Mesenchymal stem cell (in vitro differentiated cells and primary cell): ENCODE measurements around the gene FPR2.

Source experiments
- DNase-seq: peaks from one replicate; pipeline ENCODE4 v3.0.0-alpha.2; 2013
- H2AFZ ChIP-seq: one replicate; pipeline ENCODE4 v1.6.1; 2013; ENCODE audit warnings: low read depth, mild to moderate bottlenecking, control low read depth, inconsistent platforms, low read length, moderate library complexity
- H2AK5ac ChIP-seq: 2 replicates; pipeline ENCODE4 v1.6.1; 2013; ENCODE audit warnings: low read length, moderate library complexity, mild to moderate bottlenecking, inconsistent platforms; ENCODE audit not compliant: severe bottlenecking
- H2BK120ac ChIP-seq: one replicate; pipeline ENCODE4 v1.6.1; 2013; ENCODE audit warnings: low read depth, mild to moderate bottlenecking, inconsistent platforms, low read length, moderate library complexity
- H2BK12ac ChIP-seq, 2 experiments: one replicate each; pipeline ENCODE4 v1.6.1; 2013; ENCODE audit warnings: inconsistent platforms in 2 of 2, low read length in 2 of 2, mild to moderate bottlenecking in 2 of 2, moderate library complexity in 2 of 2, control low read depth in 1 of 2
- H2BK15ac ChIP-seq: one replicate; pipeline ENCODE4 v1.6.1; 2013; ENCODE audit warnings: mild to moderate bottlenecking, low read depth, inconsistent platforms; ENCODE audit not compliant: poor library complexity, severe bottlenecking
- H2BK5ac ChIP-seq: 2 replicates; pipeline ENCODE4 v1.6.1; 2013; ENCODE audit warnings: low read depth, mild to moderate bottlenecking, low read length, control low read depth, inconsistent platforms; ENCODE audit not compliant: poor library complexity, severe bottlenecking
- H3K14ac ChIP-seq, 2 experiments: one replicate each; pipeline ENCODE4 v1.6.1; 2013; ENCODE audit warnings: inconsistent platforms in 2 of 2, low read length in 2 of 2, control low read depth in 1 of 2, mild to moderate bottlenecking in 1 of 2, moderate library complexity in 1 of 2
- H3K18ac ChIP-seq, 2 experiments: one replicate each; pipeline ENCODE4 v1.6.1; 2013; ENCODE audit warnings: inconsistent platforms in 2 of 2, low read length in 2 of 2, control low read depth in 1 of 2, low read depth in 1 of 2, mild to moderate bottlenecking in 1 of 2
- H3K23ac ChIP-seq, 2 experiments: one replicate each; pipeline ENCODE4 v1.6.1; 2013; ENCODE audit warnings: inconsistent platforms in 2 of 2, low read length in 2 of 2, mild to moderate bottlenecking in 2 of 2, moderate library complexity in 2 of 2, control low read depth in 1 of 2
- H3K27ac ChIP-seq: 2 replicates; pipeline ENCODE4 v1.5.1; 2013; ENCODE audit warnings: mild to moderate bottlenecking, moderate library complexity, low read length, control low read depth, inconsistent platforms; ENCODE audit not compliant: poor library complexity, severe bottlenecking
- H3K27me3 ChIP-seq, 2 experiments: 2 replicates each; pipeline versions ENCODE4 v1.6.1 to v1.7.0; 2013; ENCODE audit warnings: low read length in 2 of 2, mild to moderate bottlenecking in 2 of 2, moderate library complexity in 2 of 2, control low read depth in 1 of 2, inconsistent platforms in 1 of 2; ENCODE audit not compliant: control insufficient read depth in 1 of 2, insufficient read depth in 1 of 2
- H3K36me3 ChIP-seq, 2 experiments: 2 replicates each; pipeline versions ENCODE4 v1.6.1 to v1.7.0; 2013; ENCODE audit warnings: low read length in 2 of 2, control low read depth in 1 of 2, inconsistent platforms in 1 of 2, low read depth in 1 of 2, mild to moderate bottlenecking in 1 of 2; ENCODE audit not compliant: insufficient read depth in 2 of 2, control insufficient read depth in 1 of 2
- H3K4ac ChIP-seq, 2 experiments: one replicate each; pipeline ENCODE4 v1.6.1; 2013; ENCODE audit warnings: inconsistent platforms in 2 of 2, low read length in 2 of 2, mild to moderate bottlenecking in 2 of 2, moderate library complexity in 2 of 2, control low read depth in 1 of 2, low read depth in 1 of 2
- H3K4me1 ChIP-seq: 2 replicates; pipeline ENCODE4 v1.6.1; 2013; ENCODE audit warnings: low read depth, low read length, control low read depth; ENCODE audit not compliant: control insufficient read depth, insufficient read depth
- H3K4me2 ChIP-seq: 2 replicates; pipeline ENCODE4 v1.6.1; 2013; ENCODE audit warnings: low read length, mild to moderate bottlenecking, inconsistent platforms; ENCODE audit not compliant: poor library complexity, severe bottlenecking
- H3K4me3 ChIP-seq, 2 experiments: 2 replicates each; pipeline versions ENCODE4 v1.5.1 to v1.7.0; 2013; ENCODE audit warnings: low read length in 2 of 2, mild to moderate bottlenecking in 2 of 2, control low read depth in 1 of 2, low read depth in 1 of 2; ENCODE audit not compliant: insufficient read depth in 1 of 2
- H3K79me1 ChIP-seq: replicated peaks from 2 replicates; pipeline ENCODE4 v1.6.1; 2013; ENCODE audit warnings: mild to moderate bottlenecking, control low read depth, low read length, inconsistent platforms; ENCODE audit not compliant: poor library complexity, severe bottlenecking
- H3K9ac ChIP-seq: 2 replicates; pipeline ENCODE4 v1.7.0; 2013; ENCODE audit warnings: mild to moderate bottlenecking, low read length, moderate library complexity
- H3K9me3 ChIP-seq: 2 replicates; pipeline ENCODE4 v1.7.0; 2013; ENCODE audit warnings: mild to moderate bottlenecking, low read length; ENCODE audit not compliant: control insufficient read depth
- H4K8ac ChIP-seq: one replicate; pipeline ENCODE4 v1.6.1; 2013; ENCODE audit warnings: inconsistent platforms, mild to moderate bottlenecking, low read length, moderate library complexity
- H4K91ac ChIP-seq: one replicate; pipeline ENCODE4 v1.6.1; 2013; ENCODE audit warnings: mild to moderate bottlenecking, low read length, inconsistent platforms
- whole genome bisulfite sequencing: methylation state at CpG from one replicate; pipeline ENCODE4 v1.1.7; 2013; ENCODE audit warnings: mixed read lengths; 5-methylcytosine and 5-hydroxymethylcytosine counted together

The FPR2 gene

GRCh38 chr19:51713319-51714285, 47.4 kb upstream of the FPR2 start:
- Histone ChIP-seq H3K23ac (no peak overlapping the region), H2BK12ac (no peak overlapping the region), H3K14ac (no peak overlapping the region), H2AFZ (no peak overlapping the region), H2BK5ac (no peak overlapping the region), H2BK15ac (no peak overlapping the region), H3K79me1 (no peaks in the 10 kb centered on the region), H3K4me1 (peaks cover 9% of the 10 kb centered on the region), H3K27me3 (peaks cover 0 to 10% of the 10 kb centered on the region in 2 experiments), H3K4me3 (no peak overlapping the region), H4K8ac (no peak overlapping the region), H3K36me3 (peaks cover 3 to 12% of the 10 kb centered on the region in 2 experiments), H2BK120ac (no peak overlapping the region), H3K4ac (no peak overlapping the region), H4K91ac (no peak overlapping the region), H3K18ac (no peak overlapping the region), H3K4me2 (no peak overlapping the region), H3K9me3 (no peaks in the 10 kb centered on the region), H3K9ac (no peak overlapping the region), H2AK5ac (no peak overlapping the region), H3K27ac (no peak overlapping the region)
- 96% methylated on average over 74 of the region's 74 CpGs for WGBS
- DNase-seq: no peak

DNA sequence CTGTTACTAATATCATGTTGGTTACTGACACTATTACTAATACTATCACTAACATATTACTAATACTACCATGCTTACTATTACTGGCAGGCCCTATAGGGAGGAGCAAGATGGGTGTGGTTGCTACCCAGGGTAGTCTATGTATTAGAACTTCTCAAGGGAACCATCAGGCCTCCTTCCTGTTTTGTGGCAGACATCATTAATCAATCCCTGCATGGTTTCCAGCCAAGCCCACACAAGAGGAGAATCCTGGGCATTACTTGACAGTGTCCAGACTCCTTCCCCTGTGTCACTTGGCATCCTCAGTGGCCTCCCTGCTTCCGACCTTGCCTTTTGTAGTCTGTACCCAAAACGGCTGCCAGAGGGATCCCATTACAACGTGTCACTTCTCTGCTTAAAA, 46.1 kb upstream of the FPR2 start:
- Histone ChIP-seq H2AFZ (no peak overlapping the region), H3K27ac (no peak overlapping the region), H4K8ac (no peak overlapping the region), H3K4me2 (no peak overlapping the region), H3K9me3 (no peaks in the 10 kb centered on the region), H3K4me3 (no peak overlapping the region), H3K79me1 (no peaks in the 10 kb centered on the region), H2AK5ac (no peak overlapping the region), H2BK15ac (no peak overlapping the region), H2BK12ac (no peak overlapping the region), H3K9ac (peak overlapping the region; percentile 27), H3K36me3 (peaks cover 0 to 12% of the 10 kb centered on the region in 2 experiments), H3K4ac (no peak overlapping the region), H3K27me3 (peaks cover 0 to 18% of the 10 kb centered on the region in 2 experiments), H4K91ac (no peak overlapping the region), H2BK5ac (no peak overlapping the region), H3K18ac (no peak overlapping the region), H3K4me1 (peaks cover 5% of the 10 kb centered on the region), H3K23ac (no peak overlapping the region), H3K14ac (no peak overlapping the region), H2BK120ac (no peak overlapping the region)
- no peak for DNase-seq
- WGBS: 46% methylated on average over 3 of the region's 3 CpGs

- Histone ChIP-seq H4K8ac (no peak overlapping the region), H3K27me3 (peaks cover 0 to 28% of the 10 kb centered on the region in 2 experiments), H2BK12ac (no peak overlapping the region), H3K27ac (no peak overlapping the region), H2BK5ac (no peak overlapping the region), H3K18ac (no peak overlapping the region), H3K9me3 (no peaks in the 10 kb centered on the region), H3K9ac (no peak overlapping the region), H3K23ac (no peak overlapping the region), H2BK120ac (no peak overlapping the region), H3K79me1 (no peaks in the 10 kb centered on the region), H4K91ac (no peak overlapping the region), H3K4me3 (no peak overlapping the region), H3K4me2 (no peak overlapping the region), H3K4me1 (peaks cover 5% of the 10 kb centered on the region), H2BK15ac (no peak overlapping the region), H2AFZ (no peak overlapping the region), H3K14ac (no peak overlapping the region), H2AK5ac (no peak overlapping the region), H3K36me3 (peaks cover 0 to 12% of the 10 kb centered on the region in 2 experiments), H3K4ac (no peak overlapping the region)
- 72% methylated on average over 3 of the region's 3 CpGs for WGBS
- DNase-seq: no peak
Observed at GRCh38 chr19:51715850-51716249, 45.1 kb upstream of the FPR2 start.

- H2BK120ac ChIP-seq: no peak overlapping the region
- H2AK5ac ChIP-seq: no peak overlapping the region
- no peak overlapping the region for H3K9ac ChIP-seq
- no peak overlapping the region for H4K8ac ChIP-seq
- DNase-seq: no peak
- no peak overlapping the region for H3K23ac ChIP-seq
- no peak overlapping the region for H2BK15ac ChIP-seq
- H3K27me3 ChIP-seq: peaks cover 0 to 36% of the 10 kb centered on the region in 2 experiments
- H3K14ac ChIP-seq: no peak overlapping the region
- H3K79me1 ChIP-seq: no peaks in the 10 kb centered on the region
- H3K36me3 ChIP-seq: peaks cover 0 to 12% of the 10 kb centered on the region in 2 experiments
- H2BK5ac ChIP-seq: no peak overlapping the region
- H4K91ac ChIP-seq: no peak overlapping the region
- H3K9me3 ChIP-seq: no peaks in the 10 kb centered on the region
- H3K27ac ChIP-seq: no peak overlapping the region
- no peak overlapping the region for H3K4me2 ChIP-seq
- 83% methylated on average over 10 of the region's 11 CpGs for WGBS
- no peak overlapping the region for H2BK12ac ChIP-seq
- H3K18ac ChIP-seq: no peak overlapping the region
- no peak overlapping the region for H3K4me3 ChIP-seq
- H3K4ac ChIP-seq: no peak overlapping the region
- peaks cover 5% of the 10 kb centered on the region for H3K4me1 ChIP-seq
- H2AFZ ChIP-seq: no peak overlapping the region
Observed at GRCh38 chr19:51716925-51717324, 44.1 kb upstream of the FPR2 start.
